NCI-H524 treated with DMSO at 0.1 percent for 48 hours (cell line): Measurements from ENCODE around the gene WNT5A.
A peak's percentile ranks its signal among the peaks of the same experiment; 100 is the strongest.

Experiments
- DNase-seq: peaks from one replicate; lab custom pipeline; 2025; lab: John Stamatoyannopoulos, UW

The WNT5A gene

DNA sequence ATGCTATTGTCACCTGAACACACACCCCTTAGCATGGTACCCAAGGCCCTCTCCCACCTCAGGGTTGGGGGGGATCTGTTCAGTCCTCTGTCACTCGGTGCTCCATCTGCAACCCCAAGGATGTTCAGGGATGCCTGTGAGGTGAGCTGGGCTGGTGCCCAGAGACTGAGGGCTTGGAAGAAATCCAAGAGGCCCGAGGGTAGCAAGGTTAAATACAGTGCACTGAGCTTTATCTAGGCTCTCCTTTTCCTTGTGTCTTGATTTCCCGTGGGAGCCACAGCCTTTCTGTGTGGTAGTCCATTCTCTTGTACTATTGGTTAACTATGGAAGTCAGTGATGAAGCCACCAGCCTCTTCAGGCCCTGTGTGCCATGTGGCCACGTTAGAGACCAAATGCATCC lies 18.7 kb upstream of the WNT5A start:
- DNase-seq = no peak

DNA sequence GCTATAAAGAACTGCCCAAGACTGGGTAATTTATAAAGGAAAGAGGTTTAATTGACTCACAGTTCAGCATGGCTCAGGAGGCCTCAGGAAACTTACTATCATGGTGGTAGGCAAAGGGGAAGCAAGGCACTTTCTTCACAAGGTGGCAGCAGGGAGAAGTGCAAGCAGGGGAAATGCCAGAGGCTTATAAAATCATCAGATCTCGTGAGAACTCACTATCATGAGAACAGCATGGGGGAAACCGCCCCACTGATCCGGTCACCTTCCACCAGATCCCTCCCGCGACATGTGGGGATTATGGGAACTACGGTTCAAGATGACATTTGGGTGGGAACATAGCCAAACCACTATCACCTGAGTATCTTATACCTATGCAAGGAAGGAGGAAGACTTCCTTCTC lies 18.0 kb upstream of the WNT5A start:
- peak; percentile 14 for DNase-seq

DNA sequence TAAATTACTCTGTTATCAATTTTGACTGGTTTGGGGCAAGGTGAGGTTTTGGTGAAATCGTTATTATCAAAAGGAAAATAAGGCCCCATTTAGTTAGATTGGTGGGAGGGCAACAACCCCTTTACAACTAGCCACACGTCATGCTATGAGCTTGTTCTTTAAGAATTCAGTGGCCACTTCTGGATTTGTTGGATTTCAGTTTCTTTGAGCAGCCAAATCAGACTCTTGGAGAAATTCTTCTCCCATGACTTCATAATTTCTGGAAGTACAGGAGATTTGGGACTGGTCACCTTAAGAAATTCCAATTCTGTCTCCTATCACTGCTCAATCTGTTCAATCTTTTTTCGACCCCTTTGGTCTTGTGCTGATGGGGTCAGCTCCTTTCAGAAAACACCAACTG lies 14.8 kb upstream of the WNT5A start:
- DNase-seq = no peak

DNA sequence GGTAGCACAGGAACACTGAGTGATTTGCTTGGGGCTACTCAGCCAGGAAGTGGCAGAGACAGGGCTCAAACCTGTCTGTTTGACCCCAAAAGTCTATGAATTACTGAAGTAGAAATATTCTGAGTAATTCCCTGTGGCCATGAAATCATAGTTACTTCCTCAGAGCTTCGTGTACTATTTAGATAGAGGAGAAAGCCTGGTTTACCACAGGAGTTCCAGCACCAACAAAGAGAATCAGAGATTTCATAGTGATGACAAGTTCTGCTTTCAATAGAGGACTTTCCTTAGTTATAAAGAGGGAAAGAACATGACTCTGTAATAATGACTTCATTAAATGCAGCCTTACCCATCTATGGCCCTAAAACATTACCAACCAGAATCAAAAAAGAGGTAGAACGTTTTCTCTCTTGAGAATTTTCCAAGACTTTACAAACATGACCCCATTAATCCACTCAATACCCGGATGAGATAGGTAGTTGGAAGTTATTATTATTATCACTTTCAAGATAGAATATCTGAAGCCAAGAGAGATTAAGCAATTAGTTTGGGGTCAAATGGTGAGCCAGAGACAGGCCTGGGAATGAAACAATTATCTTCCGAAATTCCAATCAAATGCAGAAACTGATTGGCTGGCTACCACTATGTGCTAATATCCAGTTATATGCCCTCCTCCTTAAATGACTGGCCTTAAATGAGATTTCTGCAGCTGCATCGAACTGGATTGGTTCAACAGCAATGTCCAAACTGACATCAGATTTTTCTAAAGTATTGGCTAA lies 13.6 kb upstream of the WNT5A start:
- DNase-seq = no peak

DNA sequence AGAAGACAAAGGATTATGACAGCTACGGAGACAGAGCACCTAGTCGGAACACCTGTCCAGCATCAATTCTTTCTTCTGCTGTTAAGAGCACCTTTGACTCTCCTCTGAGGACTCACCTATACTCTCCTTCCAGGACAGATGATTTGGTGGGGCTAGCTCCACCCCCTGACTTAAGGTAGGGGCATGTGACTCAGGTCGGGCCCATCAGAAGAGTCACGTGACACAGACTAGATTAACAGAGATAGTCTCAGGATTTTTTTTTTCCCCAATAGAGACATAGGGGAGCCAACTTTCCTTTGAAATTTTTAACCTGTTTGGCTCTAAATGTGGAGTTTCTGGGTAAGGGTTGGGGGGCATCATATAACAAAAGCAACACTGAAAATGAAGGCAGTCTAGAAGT lies 11.4 kb upstream of the WNT5A start:
- no peak for DNase-seq

DNA sequence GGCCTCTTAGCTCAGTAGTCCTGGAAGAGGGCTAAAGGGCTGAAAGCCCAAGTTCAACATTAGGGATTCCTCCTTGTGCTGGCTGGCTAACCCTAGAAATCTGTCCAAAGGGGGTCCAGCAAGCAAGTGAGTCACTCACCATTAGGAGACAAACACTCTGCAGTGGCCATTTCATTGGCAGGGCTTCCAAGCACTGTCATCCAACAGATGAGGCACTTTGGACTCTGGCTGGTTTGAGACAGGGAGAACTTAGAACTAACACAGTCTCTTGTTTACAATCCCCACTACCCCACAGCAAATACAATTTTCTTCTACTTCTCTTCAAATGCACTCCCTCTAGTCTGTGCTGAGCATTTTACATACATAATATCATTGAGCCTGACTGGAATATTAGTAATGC lies 10.1 kb upstream of the WNT5A start:
- no peak for DNase-seq

DNA sequence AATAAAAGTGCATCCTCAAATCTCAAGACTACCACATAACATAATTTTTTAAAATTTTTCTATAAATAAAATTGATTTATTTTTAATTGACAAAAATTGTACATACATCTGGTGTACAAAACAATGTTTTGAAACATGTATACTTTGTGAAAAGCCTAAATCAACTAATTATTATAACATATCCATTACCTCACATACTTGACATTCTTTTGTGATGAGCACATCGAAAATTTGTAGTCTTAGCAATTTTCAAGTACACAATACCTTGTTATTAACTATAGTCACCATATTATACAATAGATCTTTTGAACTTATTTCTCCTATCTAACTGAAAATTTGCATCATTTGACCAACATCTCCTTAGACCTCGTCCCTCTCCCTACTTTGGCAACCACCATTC lies 7.9 kb upstream of the WNT5A start:
- no peak for DNase-seq

DNA sequence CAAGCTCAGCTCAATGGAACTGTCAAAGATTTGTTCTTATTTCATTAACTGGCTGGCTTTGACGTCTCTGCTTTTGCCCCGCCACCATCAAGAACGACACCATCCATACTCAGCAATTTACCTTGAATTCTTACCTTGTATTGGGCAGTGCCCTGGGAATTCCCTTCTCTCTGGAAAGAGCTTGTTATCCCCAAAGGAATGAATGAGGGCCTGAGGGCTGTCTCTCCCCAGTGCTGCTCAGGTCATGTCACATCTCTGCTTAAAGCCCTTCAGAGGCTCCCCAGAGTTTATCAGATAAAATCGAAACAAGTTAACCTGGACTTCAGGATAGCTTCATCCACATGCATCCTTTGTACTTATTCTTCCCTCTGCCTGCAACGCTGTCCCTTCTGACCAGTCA lies 5.9 kb upstream of the WNT5A start:
- DNase-seq = no peak

DNA sequence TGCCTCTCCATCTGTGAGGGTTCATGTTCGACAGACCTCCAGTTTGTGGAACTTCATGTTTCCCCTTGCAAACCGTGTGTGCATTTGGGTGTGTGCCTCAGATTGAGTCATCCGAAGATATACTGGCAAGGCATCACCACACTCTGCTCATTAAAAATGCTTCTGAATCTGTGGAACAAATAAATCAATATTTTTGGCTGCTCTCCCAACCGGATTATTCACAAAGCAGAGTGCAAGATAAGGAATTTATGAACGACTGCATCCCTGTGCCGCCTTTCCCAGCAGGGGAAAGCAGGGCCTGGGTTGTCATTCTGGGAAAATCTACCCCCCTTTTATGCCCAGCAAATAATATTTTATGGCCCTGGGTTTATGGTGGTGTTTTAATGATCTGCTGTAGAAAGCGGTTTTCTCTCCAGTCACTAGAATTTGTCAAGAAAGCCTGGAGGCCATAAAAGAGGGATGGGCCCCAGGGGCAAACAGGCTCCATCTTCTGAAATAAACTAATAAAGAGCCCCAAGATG lies 4.2 kb upstream of the WNT5A start:
- DNase-seq = no peak

DNA sequence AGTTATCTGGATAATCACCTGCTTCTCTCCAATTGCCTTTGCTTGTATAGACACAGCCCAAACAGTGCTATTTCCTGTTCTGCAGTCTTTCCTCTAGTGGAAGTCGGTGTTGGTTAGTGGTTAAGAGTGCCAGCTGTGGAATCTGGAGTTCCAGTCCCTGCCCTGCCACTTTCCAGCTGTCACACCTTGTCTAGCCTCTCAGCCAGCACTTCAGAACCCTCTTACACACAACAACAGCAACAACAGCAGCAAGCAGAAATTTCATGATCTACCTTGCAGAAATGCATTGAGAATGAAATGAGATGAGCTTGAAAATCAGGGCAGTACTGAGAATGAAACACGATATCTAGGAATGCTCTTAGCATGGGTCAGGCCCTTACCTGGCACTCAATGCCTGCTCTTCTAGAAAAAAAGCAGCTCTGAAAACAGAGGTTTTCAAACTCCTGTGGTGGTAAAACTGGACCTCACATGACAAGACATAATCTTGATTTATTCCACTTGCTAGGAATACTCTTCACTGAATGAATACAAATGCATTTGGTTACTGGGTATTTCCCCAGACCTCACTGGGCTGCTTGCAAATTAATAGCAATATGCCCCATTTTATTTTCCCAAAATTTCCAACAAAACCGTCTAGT lies 3.3 kb upstream of the WNT5A start:
- DNase-seq = peak; percentile 15

DNA sequence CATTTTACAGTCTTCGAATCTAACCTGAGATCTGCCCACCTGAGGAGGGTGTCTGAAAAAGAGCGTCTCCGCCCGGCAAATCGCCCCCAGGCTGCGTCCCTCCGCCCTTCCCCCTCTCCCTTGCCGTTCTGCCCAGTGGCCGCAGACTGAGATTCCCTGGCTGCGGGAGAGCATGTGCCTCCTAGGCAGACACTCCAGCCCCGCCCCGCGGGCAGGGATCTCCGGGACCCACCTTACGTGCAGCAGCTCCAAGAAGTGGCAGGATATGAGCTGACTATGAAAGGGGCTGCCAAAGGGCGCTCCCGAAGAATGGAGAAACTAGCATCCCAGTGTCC lies 2.7 kb upstream of the WNT5A start:
- no peak for DNase-seq

DNA sequence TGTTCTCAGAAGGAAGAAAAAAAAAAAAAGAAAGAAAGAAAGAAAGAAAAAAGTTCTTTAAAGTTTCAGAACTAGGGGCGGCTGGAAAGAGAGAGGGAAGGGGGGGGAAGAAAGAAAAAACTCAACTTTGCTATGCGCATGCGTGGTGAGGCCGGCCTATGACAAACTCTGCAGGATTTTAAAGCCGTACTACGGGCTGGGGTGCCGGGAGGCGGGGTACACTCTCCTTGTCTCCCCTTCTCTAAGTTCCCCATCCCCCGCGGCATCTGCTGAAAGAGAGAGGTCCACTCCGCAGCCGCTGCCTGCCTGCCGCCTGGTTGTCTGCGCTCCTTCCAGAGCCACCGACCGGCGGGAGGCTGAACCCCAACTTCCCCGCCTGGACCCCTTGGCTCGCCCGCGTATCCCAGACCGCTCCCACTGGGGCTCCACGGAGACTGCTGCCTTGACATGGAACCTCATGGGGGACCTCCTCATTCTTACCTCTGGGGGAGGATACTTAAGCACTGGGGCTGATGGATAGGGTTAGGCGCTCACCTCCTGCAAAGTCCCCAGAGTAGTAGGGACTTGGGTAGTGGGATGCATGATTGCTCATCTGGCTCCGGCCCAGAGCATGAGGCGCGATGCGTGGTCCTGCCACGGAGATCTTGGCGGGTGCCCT lies 1.4 kb upstream of the WNT5A start:
- no peak for DNase-seq

DNA sequence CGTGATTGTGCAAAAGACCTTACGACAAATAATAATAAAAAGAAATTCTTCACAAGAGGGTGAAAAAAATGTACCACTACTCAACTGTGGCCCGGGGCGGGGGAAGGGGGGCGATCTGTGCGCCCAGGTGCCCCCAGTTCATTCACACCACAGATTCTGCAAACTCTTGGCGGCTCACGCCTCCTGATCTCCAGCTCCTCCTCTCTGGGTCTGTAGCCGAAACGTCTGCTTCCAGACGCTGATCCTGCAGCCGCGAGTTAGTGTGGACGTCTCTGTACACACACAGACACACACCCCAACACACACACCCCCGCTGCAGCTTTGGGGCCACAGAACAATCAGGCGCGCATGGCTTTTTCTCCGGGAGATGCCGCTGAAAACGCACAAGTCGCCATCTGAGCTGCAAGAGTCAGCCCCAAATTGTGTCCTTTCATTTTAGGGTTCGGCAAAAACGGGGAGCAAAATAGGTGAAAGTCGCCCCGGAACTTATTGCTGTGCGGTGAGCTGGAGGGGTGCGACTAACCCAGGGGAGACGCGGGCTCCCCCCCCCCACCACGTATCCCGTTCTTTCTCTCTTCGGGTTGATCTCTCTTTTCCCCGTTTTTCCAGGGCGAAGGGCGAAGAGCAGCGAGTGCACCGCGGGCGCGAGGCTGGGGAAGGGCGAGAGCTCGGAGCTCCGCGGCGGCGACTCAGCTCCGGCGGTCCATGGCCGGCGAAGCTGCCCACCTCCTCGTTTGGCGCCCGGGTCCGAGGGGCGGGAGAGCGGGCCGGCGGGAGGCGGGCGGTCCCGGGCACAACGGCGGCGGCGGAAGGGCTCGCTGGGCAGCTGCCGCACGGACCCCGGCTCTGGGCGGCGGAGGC lies 505 bp upstream of the WNT5A start:
- peak; percentile 6 for DNase-seq

DNA sequence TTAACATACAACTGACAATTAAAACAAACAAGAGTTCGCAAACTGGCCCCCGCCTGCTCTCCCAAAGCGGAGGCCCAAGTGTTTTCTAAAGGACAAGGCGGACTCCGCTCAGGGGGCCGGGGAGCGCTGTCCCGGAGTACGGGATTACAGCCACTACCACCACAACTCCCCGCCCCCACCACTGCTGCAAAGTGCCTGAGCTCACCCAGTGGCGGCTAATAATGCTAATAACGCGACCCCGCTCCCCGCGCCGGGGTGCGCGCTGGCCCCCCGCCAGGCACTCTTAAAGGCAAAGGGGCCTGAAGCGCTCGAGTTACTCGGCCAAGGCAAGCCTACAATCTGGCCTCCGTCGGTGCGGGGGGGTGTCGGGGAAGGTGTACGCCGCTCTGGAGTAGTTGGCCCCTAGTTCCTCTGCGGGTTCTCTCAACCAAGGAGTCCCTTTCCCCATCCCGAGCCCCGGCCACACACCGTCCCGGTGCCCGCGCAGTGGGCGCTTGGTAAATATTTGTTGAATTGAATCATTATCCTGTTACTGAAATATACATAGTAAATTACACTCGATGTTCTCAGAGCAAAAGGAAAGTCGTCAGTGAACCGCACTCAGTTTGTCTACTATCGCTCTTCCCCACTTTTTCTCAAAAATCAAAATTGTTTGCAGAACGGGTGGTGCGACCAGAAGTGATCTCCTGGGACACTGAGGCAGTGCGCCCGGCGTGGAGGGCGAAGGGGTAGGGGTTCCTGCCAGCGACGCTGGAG lies 827 bp downstream of the WNT5A start:
- DNase-seq = no peak

DNA sequence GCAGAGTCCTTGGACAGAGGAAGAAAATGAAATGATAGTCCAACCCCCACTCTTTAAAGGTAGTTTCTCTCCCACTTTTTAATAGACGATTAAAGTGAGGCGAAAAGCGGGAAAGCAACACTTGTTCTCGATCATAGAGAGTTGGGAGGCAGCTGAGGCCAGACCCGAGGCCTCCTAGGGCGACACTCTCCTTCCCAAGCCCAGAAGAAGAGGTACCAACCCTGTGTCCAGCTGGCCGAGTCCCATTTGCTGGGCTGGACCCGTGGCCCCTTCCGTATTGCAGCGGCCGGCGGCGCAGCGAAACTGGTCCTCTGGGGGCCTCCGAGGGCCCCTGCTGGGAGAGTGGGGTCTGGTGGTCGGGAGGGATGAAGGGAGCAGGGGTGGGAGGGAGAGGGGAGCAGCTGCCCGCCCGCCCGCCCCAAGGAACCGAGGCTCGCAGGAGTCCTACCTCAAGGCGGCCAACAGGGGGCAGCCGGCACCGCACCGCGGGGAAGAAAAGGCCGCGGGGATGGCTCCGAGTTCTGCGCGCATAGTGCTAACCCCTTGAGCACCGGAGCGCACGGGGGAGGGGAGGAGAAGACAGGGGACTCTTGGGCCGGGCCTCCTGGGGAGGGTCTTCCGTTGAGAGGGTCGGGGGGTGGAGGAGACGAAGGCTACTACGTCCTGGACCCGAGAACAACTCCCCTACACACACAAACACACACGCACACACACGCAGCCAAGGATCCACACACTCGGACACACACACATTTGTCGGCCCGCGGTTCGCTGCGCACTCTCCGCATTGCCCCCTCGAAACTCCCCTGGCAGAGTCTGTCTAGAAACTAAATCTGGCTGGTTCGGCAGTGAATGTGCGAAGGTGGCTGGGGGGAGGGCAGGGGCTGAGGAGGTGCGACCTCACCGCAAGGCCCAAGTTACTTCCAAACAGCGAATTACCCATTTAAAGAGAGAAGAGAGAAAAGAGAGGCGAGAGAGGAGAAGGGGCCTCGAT lies 2.0 kb downstream of the WNT5A start:
- DNase-seq = no peak

DNA sequence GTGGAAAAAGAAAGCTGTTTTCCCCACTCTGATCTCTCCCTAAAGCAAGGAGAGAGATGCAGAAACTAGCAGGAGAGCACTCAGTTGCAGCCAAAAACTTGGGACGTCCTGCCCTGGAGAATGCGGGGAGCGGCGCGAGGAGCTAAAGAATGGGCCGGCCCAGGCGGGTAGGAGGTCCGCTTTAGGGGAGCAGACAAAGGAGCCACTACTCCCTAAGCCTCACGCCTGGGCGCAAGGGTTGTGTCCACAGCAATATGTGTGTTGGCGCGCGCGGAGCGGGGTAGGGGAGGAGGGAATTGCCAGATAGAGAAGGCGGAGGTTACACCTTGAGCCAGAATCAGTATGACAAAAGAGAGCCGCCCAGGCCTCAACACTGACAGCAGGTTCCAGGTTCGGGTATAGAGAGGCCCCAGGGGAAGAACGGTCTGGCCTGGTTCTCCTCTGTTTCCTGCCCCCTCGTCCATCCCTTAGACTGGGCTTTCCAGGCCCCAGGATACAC lies 2.9 kb downstream of the WNT5A start:
- DNase-seq = no peak

DNA sequence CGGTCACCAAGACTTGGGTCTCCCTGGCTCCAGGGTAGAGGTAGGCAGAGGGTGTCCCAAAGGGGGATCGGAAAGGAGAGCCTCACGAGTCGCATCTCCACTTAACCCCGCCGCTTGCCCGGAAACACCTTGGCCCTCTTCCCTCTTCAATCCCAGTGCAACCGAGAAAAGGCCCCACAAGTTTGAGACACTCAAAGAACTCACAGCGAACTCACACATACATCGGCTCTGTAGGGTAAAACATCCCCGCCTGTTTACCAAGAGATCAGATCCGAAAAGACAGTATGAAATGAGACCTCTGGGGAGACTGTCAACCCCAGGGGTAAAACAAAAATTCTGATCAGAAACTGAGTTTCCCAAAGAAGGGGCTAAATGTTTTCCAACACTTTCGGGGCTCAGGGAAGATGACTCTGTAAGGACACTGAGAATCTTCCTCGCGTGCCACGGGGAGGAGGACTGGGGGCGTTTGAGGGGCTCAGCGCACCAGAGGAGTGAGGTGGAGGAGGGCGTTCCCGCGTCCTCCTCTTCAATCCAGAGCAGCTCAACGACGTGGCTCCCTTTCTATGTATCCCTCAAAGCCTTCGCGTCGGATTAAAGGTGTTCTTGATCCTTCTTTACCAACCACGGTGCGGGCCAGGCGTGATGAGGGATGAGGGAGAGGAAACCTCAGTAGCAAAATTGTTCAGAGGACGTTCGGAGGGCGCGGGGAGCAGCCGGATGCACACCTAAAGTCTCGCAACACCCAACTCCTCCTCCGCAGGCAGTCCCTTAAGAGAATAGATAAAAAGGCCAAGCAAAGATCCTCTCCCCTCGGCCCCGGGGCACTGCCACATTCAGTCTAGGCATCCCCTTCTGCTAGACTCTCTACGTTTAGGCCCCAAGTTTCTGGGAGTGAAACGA lies 3.7 kb downstream of the WNT5A start:
- no peak for DNase-seq

DNA sequence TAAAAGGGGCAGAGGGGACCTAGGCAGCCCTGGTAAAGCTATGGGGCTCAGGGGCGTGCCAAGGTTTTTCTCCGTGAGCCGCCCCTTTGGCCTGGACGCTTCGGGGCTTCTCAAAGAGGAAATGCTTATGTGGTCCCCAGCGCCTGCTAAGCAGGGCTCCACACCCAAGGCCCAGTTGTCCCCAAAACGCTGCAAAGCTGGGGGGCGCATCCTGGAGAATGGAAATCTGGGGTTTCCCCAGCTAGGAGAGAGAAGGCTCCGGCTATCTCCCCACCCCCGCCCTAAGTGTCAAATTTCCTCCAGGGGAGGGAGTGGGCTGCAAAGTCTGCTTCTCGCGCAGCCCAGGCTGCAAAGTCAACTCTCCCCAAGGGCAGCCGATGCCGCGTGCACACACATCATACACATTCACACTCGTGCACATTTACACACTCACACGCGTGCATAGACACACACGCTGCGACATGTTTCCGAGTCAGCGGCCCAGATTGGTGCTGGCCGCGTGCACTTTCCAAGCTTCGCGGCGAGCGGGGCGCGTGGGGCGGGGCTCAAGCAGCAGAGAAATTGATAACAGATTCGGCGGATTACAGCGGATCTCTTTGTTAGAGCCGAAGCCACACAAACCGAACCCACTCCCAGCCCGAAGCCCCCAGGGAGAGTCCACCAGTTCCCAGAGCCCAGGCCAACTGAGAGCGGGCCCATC lies 4.5 kb downstream of the WNT5A start:
- no peak for DNase-seq
